HFFc6 (cell line): Measurements from ENCODE around the gene CD47. TPM values are rescaled to one million over a fixed set of nuclear protein-coding genes. Genes with fewer than 3 reads are reported as not detected.

Source experiments
- DNase-seq: peaks from one replicate; pipeline ENCODE4 v3.0.0-alpha.2; 2018
- H3K27ac Mint-ChIP-seq: 2 replicates; pipeline ENCODE4 v1.8.0; 2020; ENCODE audit warnings: mild to moderate bottlenecking, mixed read lengths
- H3K27me3 Mint-ChIP-seq: 2 replicates; pipeline ENCODE4 v1.8.0; 2021; ENCODE audit warnings: mild to moderate bottlenecking, moderate library complexity, mixed read lengths; ENCODE audit not compliant: insufficient read depth
- H3K36me3 Mint-ChIP-seq: 2 replicates; pipeline ENCODE4 v1.8.0; 2021; ENCODE audit warnings: low read depth, mixed read lengths
- H3K4me1 Mint-ChIP-seq: 2 replicates; pipeline ENCODE4 v1.8.0; 2020; ENCODE audit warnings: low read depth, mixed read lengths
- H3K4me3 Mint-ChIP-seq: 2 replicates; pipeline ENCODE4 v1.8.0; 2020; ENCODE audit warnings: mild to moderate bottlenecking, moderate library complexity, mixed read lengths
- H3K9me3 Mint-ChIP-seq: 2 replicates; pipeline ENCODE4 v1.8.0; 2020; ENCODE audit warnings: mild to moderate bottlenecking, mixed read lengths
- CTCF ChIP-seq: fragments of 200-600 bp; sonication (generic); IDR thresholded peaks from 2 replicates; pipeline ENCODE4 v1.5.0; 2021; ENCODE audit warnings: antibody characterized with exemption, mild to moderate bottlenecking
- total RNA-seq, 6 experiments: library from RNA; stranded (reverse); fragmentation: NEBNext Ultra II Directional; extraction: Animal tissue kit (Norgen Biotek cat#: 25700); gene quantifications; 2 replicates in 1 of 6; 3 replicates in 5 of 6; pipeline ENCODE4 v1.2.3, GENCODE V29; 2021

CD47 gene
- total RNA-seq, 6 experiments from 2014 or later, result 68.3 to 89.5 (median 77.1) TPM

GRCh38 chr3:108013141-108014055, 77.4 kb downstream of the CD47 start:
- Mint-ChIP-seq H3K36me3 (no peaks in the 10 kb centered on the region), H3K9me3 (no peaks in the 10 kb centered on the region), H3K27ac (no peak overlapping the region), H3K4me3 (no peak overlapping the region), H3K4me1 (no peaks in the 10 kb centered on the region), H3K27me3 (peaks cover 11% of the 10 kb centered on the region)
- no peak for TF ChIP-seq CTCF
- DNase-seq, result no peak

DNA sequence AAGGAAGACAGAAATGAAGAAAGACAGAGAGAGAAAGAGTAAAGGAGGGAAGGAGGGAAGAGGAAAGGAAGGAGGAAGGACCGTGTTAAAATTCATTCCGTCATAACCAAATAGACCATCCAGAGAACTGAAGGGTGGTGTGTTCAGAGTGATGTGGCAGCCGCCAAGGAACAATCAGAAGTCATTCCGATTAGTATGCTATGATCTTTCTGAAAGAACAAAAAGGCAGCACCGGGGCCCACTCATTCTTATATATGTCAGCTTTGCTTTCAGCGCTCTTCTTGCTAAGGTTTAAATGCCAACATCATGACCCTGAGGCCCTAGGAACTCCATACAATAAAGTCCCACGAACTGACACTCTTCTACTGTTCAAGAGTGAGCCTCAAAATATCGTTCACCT, 78.5 kb downstream of the CD47 start:
- TF ChIP-seq CTCF, result no peak
- no peak overlapping the region for H3K4me3 Mint-ChIP-seq
- no peak overlapping the region for H3K27ac Mint-ChIP-seq
- no peaks in the 10 kb centered on the region for H3K4me1 Mint-ChIP-seq
- no peaks in the 10 kb centered on the region for H3K36me3 Mint-ChIP-seq
- H3K27me3 Mint-ChIP-seq, result peaks cover 12% of the 10 kb centered on the region
- no peaks in the 10 kb centered on the region for H3K9me3 Mint-ChIP-seq
- no peak for DNase-seq

GRCh38 chr3:108011616-108012015, 79.2 kb downstream of the CD47 start:
- Mint-ChIP-seq H3K4me1 (no peaks in the 10 kb centered on the region), H3K27me3 (peaks cover 17% of the 10 kb centered on the region), H3K9me3 (no peaks in the 10 kb centered on the region), H3K4me3 (no peak overlapping the region), H3K36me3 (no peaks in the 10 kb centered on the region), H3K27ac (no peak overlapping the region)
- no peak for TF ChIP-seq CTCF
- DNase-seq, result no peak

DNA sequence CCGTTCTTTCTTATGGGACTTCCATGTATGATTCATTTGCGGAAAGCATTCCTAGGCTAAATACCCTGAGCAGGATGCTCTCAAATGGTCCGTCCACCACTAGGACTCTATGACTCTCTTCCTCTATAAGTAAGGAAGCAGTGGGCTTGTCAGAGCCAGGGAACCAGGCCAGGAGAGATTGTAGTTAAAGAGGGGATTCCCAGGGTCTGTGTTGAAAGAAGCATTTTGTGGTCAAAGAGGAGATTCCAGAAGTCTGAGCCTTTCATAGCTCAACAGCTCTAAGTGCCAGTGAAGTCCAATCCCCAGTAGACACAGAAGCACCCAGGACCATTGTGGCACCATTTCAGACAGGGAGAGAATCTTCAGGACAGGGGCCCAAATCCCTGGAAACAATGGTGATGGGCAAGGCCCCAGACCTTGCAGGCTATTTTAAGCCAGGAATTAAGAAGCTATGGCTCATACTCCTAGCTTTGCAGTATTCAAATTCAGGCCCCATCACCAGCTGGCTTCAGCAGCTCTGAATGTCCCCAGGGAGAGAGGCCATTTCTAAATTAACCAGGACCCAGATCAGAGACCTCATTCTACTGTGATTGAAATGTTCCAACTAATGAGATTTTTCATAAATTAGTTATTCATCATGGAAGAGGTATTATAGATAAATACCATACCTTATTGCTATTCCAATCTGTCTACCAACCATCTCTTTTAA, 81.7 kb downstream of the CD47 start:
- TF ChIP-seq CTCF, result no peak
- DNase-seq, result peak; percentile 20
- no peaks in the 10 kb centered on the region for H3K9me3 Mint-ChIP-seq
- H3K27ac Mint-ChIP-seq, result no peak overlapping the region
- peaks cover 21% of the 10 kb centered on the region for H3K27me3 Mint-ChIP-seq
- no peaks in the 10 kb centered on the region for H3K36me3 Mint-ChIP-seq
- H3K4me3 Mint-ChIP-seq, result no peak overlapping the region
- H3K4me1 Mint-ChIP-seq, result no peaks in the 10 kb centered on the region

- DNase-seq, result no peak
- H3K36me3 Mint-ChIP-seq, result no peaks in the 10 kb centered on the region
- TF ChIP-seq CTCF, result no peak
Observed at GRCh38 chr3:108008106-108008505, 82.7 kb downstream of the CD47 start.

More at GRCh38 chr3:108008106-108008505, 82.7 kb downstream of the CD47 start:
- Mint-ChIP-seq H3K9me3 (no peaks in the 10 kb centered on the region), H3K27me3 (peaks cover 24% of the 10 kb centered on the region), H3K4me3 (no peak overlapping the region), H3K27ac (no peak overlapping the region), H3K4me1 (no peaks in the 10 kb centered on the region)
